Activated naive CD4-positive, alpha-beta T cell treated with anti-CD3 and anti-CD28 coated beads, Interleukin-2, amount 50 U/mL, for 24 hours (primary cell): ENCODE data around the gene IER3.
"Not testable (repeated sequence)": the region's sequence is repeated elsewhere in the genome, so short reads cannot be mapped to it uniquely, and the experiment has no call there.

Experiments
- H3K27ac Mint-ChIP-seq: one replicate; pipeline ENCODE4 v1.8.0; 2021; ENCODE audit warnings: mild to moderate bottlenecking, mixed read lengths
- H3K27me3 Mint-ChIP-seq: one replicate; pipeline ENCODE4 v1.8.0; 2021; ENCODE audit warnings: mixed read lengths
- H3K36me3 Mint-ChIP-seq: one replicate; pipeline ENCODE4 v1.8.0; 2021; ENCODE audit warnings: mixed read lengths
- H3K4me1 Mint-ChIP-seq: one replicate; pipeline ENCODE4 v1.8.0; 2021; ENCODE audit warnings: mixed read lengths
- H3K4me3 Mint-ChIP-seq: one replicate; pipeline ENCODE4 v1.8.0; 2021; ENCODE audit warnings: mild to moderate bottlenecking, mixed read lengths
- H3K9me3 Mint-ChIP-seq: one replicate; pipeline ENCODE4 v1.8.0; 2021; ENCODE audit warnings: mixed read lengths

The IER3 gene

DNA sequence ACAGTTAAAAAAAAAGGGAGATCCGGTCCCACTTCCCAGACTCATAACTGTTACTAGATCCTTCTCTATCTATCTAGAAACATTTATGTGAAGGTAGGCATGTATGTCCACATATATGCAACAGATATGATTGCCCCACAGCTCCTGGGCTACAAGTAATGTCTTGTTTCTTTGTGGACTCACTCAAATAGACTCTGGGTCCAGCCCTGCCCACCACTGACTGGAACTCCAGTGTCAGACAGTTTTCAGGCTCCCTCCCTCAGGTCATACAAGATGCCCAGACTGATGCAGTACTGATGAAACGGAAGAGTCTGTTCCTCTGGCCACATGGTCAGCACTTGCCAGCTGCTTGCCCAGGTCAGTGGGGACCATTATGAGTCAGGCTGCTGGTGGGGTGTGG, 30.8 kb upstream of the IER3 start:
- H3K27me3 Mint-ChIP-seq = no peaks in the 10 kb centered on the region
- H3K27ac Mint-ChIP-seq = peak overlapping the region; percentile 24
- H3K4me1 Mint-ChIP-seq = peaks cover 62% of the 10 kb centered on the region
- peaks cover 2% of the 10 kb centered on the region for H3K36me3 Mint-ChIP-seq
- H3K4me3 Mint-ChIP-seq = no peak overlapping the region
- no peaks in the 10 kb centered on the region for H3K9me3 Mint-ChIP-seq

DNA sequence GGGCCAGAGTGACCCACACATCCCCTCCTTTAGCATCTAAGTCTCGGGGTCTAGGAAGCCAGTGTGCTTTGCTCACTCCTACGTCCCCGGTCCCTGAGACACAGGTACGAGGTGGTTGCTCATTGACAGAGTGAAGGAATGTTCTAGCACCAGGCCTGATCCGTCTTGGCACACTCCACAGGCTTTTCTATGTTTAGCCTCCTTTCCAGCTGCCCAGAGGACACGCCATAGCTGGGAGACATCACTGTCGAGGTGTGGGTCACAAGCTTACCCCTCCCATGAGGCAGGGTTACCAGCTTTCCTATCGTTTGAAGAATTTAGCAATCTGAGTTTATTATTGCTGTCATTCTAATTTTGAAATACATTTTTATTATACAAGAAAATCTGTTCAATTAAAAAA, 30.4 kb upstream of the IER3 start:
- H3K27ac Mint-ChIP-seq = no peak overlapping the region
- peaks cover 63% of the 10 kb centered on the region for H3K4me1 Mint-ChIP-seq
- H3K9me3 Mint-ChIP-seq = no peaks in the 10 kb centered on the region
- no peak overlapping the region for H3K4me3 Mint-ChIP-seq
- H3K36me3 Mint-ChIP-seq = peaks cover 2% of the 10 kb centered on the region
- H3K27me3 Mint-ChIP-seq = no peaks in the 10 kb centered on the region

DNA sequence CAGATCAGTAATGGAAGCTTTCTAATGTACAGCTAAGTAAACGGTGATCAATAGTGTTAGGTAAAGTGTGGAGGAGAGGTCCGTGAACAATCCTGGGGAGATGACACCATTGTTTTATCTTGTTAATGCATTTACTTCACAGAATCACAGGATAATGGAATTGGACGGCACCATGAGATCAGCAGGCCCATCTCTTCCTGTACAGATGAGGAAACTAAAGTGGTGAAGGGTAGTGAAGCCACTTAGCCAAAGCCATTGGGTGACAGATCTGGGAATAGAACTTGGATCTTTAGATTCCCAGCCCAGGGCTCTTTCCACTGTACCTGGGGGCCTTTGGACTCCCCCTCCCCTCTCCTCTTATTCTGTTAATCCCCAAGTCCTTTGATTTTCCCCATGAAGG, 26.2 kb upstream of the IER3 start:
- Mint-ChIP-seq H3K4me3 (peak overlapping the region; percentile 6), H3K9me3 (no peaks in the 10 kb centered on the region), H3K27me3 (no peaks in the 10 kb centered on the region), H3K27ac (peak overlapping the region; percentile 96), H3K36me3 (peaks cover 2% of the 10 kb centered on the region), H3K4me1 (peaks cover 74% of the 10 kb centered on the region)

DNA sequence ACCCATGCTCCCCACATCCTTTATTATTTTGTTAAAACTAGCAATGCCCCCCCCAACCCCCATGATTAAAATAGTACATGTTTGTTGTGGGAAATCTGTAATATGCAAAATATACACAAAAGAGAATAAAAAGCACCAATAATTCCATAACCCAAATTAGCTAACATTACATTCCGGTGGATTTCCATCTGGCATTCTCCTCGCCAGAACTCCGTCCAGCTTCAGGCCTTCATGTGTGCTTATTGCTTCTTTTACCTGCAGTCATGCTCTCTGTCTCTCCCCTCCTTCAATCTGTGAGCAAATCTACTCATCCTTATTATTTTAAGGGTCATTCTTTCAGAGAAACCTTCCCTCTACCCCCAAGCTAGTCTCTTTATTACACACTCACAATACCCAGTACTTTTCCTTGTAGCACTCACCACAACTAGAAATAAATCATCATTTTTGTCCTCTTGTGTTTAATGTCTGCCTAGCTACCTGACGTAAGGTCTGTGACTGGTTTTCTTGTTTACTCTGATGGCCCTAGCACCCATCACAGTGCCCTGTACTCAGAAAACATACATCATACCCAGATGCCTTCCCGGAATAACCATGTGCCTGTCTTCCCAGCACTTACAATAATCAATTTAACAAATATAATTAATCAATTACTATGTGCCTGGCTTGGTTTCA, 25.6 kb upstream of the IER3 start:
- Mint-ChIP-seq H3K36me3 (peaks cover 2% of the 10 kb centered on the region), H3K27ac (peak overlapping the region; percentile 96), H3K9me3 (no peaks in the 10 kb centered on the region), H3K27me3 (no peaks in the 10 kb centered on the region), H3K4me3 (peak overlapping the region; percentile 71), H3K4me1 (peaks cover 71% of the 10 kb centered on the region)

DNA sequence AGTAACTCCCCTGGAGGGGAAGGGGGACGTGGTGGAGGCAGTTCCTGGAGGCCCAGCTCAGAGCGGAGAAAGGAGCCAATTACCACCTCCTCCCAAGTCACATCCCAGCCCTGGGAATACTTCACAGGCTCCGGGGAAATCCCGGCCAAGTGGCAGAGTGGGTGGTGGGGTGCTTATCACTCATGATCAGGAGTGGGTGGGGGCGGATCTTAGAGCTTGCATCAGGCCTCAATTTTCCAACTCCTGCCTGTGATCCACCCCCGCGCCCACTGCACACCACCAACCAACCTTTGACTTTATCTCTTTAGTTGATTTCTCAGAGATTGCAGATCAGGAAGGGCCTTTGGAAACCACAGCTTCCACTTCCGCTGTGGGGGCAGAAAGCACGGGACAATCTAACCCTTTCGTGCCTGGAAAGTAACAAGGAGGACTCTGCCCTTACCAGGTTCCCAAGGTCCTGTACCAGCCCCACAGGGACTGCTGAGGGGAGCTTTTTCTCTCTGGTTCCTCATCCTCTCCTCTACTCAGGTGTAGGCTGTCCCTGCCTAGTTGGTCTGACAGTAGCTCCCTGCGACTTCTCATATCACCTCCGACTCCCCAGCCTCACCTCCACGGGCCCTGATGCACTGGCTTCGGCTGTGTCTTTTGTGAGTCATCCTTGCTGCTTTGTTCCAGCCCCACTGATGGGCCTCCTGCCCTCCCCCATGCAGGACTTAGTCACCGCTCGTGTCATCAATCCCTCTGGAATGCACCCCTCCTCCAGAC, 24.9 kb upstream of the IER3 start:
- H3K27ac Mint-ChIP-seq = peak overlapping the region; percentile 96
- H3K4me1 Mint-ChIP-seq = peaks cover 74% of the 10 kb centered on the region
- no peaks in the 10 kb centered on the region for H3K27me3 Mint-ChIP-seq
- H3K9me3 Mint-ChIP-seq = no peaks in the 10 kb centered on the region
- H3K4me3 Mint-ChIP-seq = peak overlapping the region; percentile 71
- peaks cover 2% of the 10 kb centered on the region for H3K36me3 Mint-ChIP-seq

DNA sequence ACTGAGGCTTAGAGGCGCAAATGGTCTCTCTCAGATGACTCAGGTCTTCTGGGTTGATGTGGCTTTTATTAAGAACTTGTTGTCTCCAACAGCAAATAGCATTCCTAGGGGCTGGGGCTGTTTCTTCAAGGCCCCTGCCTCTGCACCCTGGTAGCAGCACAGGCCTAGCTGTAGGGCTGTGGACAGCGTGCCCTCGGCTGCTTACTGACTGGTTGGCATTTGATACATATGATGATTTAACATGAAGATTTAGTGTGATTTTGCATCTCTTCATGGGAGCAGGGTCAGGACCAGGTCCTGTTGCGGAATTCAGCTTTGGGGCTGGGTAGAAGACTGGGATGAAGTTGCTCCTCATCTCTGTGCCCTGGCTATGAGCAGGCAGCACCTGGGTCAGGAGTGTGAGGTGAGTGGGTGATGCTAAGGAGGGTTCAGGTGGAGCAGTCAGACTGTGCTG, 24.3 kb upstream of the IER3 start:
- Mint-ChIP-seq H3K27me3 (no peaks in the 10 kb centered on the region), H3K36me3 (peaks cover 2% of the 10 kb centered on the region), H3K9me3 (no peaks in the 10 kb centered on the region), H3K4me3 (peak overlapping the region; percentile 71), H3K27ac (peak overlapping the region; percentile 96), H3K4me1 (peaks cover 75% of the 10 kb centered on the region)

DNA sequence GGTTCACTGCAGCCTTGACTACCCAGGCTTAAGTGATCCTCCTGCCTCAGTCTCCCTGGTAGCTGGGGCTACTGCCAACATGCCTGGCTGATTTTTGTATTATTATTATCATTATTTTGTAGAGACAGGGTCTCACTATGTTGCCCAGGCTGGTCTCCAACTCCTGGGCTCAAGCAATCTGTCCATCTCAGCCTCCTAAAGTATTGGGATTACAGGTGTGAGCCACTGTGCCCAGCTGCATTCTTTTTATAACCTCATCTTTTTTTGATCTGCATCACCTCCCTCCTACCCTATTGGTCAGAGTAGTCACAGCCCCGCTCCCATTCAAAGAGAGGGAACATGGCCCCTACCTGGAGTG, 23.6 kb upstream of the IER3 start:
- no peaks in the 10 kb centered on the region for H3K9me3 Mint-ChIP-seq
- no peaks in the 10 kb centered on the region for H3K27me3 Mint-ChIP-seq
- peak overlapping the region; percentile 71 for H3K4me3 Mint-ChIP-seq
- peaks cover 2% of the 10 kb centered on the region for H3K36me3 Mint-ChIP-seq
- H3K27ac Mint-ChIP-seq = peak overlapping the region; percentile 96
- H3K4me1 Mint-ChIP-seq = peaks cover 79% of the 10 kb centered on the region

DNA sequence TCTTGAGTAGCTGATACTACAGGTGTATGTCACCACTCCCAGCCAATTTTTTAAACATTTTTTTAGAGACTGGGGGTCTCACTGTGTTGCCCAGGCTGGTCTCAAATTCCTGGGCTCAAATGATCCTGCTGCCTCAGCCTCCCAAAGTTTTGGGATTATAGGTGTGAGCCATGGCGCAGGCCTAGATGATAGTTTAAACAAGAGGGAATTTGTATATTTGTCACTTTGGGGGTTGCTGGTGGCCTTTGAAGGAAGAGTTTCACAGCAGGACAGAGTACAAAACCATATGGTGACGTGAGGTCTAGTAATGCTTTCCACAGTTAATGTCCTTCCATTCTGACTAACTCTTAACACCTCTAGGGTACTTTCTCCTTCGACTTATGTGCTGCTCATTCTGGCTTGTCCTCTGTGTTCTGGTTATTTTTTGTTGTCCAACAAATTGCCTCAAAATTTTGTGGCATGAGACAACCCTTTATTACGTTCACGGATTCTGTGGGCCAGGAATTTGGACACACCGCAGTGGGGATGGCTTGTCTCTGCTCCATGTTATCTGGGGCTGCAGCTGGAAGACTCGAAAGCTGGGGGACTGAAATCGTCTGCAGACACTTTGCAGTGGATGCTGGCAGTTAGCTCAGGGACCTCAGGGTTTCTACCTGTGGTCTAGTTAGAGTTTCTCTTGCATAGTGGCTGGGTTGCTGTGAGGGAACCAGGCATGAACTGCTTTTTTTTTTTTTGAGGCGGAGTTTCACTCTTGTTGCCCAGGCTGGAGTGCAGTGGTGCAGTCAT, 23.0 kb upstream of the IER3 start:
- no peaks in the 10 kb centered on the region for H3K9me3 Mint-ChIP-seq
- peak overlapping the region; percentile 65 for H3K4me3 Mint-ChIP-seq
- H3K27me3 Mint-ChIP-seq = no peaks in the 10 kb centered on the region
- peak overlapping the region; percentile 96 for H3K27ac Mint-ChIP-seq
- peaks cover 2% of the 10 kb centered on the region for H3K36me3 Mint-ChIP-seq
- peaks cover 74% of the 10 kb centered on the region for H3K4me1 Mint-ChIP-seq

DNA sequence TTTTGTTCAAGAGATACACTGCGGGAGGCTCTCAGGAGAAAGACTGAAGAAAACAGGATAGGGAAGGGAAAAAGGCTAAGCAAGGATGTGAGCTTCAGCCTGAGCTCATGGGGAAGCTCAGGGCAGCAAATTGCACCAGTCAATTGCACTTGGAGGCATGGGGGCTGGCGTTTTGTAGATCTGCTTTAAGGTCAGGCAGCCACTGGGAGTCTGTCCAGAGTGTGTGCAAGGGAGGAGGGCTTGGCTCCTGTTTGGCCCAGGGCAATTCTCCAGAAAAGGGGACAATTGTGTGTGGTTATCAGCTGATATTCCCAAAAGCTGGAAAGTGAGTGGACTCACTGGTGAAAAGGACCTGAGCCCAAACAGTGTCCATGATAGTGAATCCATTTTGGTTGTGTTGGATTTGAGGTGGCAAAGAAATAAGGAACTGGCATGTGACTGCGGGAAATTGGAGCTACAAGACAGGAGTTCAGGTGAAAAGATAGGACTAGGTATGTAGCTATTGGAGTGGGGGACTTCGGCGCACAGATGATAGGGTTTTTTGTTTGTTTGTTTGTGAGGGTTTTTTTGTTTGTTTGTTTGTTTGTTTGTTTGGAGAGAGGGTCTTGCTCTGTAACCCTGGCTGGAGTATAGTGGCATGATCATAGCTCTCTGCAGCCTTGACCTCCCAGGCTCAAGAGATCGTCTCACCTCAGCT, 22.3 kb upstream of the IER3 start:
- H3K27me3 Mint-ChIP-seq = no peaks in the 10 kb centered on the region
- peaks cover 72% of the 10 kb centered on the region for H3K4me1 Mint-ChIP-seq
- peak overlapping the region; percentile 96 for H3K27ac Mint-ChIP-seq
- H3K36me3 Mint-ChIP-seq = no peaks in the 10 kb centered on the region
- peak overlapping the region; percentile 2 for H3K4me3 Mint-ChIP-seq
- H3K9me3 Mint-ChIP-seq = no peaks in the 10 kb centered on the region

DNA sequence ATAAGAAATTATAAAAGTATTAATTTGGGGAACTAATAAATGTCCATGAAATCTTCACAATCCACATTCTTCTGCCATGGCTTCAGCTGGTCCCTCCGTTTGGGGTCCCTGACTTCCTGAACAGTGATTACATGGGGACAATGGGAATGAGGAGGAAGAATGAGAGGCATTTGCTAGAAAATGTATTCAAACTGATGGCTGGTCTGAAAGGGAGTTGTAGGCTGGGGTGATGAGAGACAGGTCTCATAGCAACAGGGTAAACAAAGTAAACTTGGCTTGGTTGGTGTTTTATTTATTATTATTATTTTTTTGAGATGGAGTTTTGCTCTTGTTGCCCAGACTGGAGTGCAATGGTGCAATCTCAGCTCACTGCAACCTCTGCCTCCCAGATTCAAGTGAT, 21.1 kb upstream of the IER3 start:
- not testable (repeated sequence) for H3K9me3 Mint-ChIP-seq, H3K4me3 Mint-ChIP-seq, H3K27ac Mint-ChIP-seq, H3K27me3 Mint-ChIP-seq, H3K36me3 Mint-ChIP-seq
- H3K4me1 Mint-ChIP-seq = peaks cover 65% of the 10 kb centered on the region

DNA sequence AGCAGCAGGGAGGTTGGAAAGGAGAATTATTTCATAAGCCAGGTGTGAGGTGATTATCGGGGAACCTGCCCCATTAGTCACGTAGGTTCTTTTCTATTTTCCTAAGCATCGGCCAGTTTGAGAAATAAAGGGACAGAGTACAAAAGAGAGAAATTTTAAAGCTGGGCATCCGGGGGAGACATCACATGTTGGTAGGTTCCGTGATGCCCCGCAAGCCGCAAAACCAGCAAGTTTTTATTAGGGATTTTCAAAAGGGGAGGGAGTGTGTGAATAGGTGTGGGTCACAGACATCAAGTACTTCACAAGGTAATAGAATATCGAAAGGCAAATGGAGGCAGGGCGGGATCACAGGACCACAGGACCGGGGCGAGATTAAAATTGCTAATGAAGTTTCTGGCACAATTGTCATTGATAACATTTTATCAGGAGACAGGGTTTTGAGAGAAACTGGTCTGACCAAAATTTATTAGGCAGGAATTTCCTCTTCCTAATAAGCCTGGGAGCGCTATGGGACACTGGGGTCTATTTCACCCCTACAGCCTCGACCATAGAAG, 20.2 kb upstream of the IER3 start:
- Mint-ChIP-seq H3K4me1 (peaks cover 56% of the 10 kb centered on the region), H3K27ac (peak overlapping the region; percentile 78)
- not testable (repeated sequence) for H3K9me3 Mint-ChIP-seq, H3K27me3 Mint-ChIP-seq, H3K4me3 Mint-ChIP-seq, H3K36me3 Mint-ChIP-seq

DNA sequence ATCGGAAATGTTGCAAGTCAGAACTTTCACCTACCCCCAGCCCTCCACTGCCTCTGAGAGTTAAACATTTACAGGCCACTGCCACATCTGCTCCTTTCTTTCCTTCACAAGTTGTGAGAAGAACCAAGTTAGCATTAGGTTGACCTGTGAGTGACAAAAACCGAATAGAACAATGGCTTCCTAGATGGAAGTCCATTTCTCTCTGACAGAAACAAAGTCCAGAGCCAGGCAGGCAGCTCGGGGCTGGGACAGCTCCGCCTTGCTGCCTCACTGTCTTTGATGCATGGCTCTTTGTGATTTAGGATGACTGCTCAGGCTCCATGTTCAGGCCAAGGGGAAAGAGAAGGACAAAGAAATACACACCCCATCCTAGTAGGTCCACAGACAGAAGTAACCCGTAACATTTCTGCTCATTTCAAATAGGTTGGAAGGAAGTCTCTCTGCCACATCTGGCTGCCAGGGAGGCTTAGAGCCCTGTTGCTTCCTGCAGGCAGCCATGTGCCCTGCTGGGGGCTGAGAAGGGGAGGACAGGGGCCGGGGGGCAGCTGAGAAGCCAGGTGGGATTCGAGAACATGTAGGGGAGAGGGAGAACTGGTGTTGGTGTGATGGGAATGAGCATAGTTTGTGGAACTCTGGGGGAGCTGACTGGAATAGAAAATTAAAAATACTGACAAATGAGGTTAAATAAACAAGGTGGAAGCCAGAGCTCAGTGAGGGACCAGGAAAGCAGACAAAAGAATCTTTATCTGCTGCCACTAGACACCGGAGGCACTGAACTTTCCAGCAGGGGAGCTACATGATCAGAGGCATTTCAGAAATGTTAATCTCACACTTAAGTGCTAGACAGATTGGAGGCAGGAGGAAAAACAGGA, 19.5 kb upstream of the IER3 start:
- Mint-ChIP-seq H3K4me1 (peaks cover 49% of the 10 kb centered on the region), H3K4me3 (peak overlapping the region; percentile 28), H3K9me3 (no peaks in the 10 kb centered on the region), H3K36me3 (no peaks in the 10 kb centered on the region), H3K27me3 (no peaks in the 10 kb centered on the region), H3K27ac (peak overlapping the region; percentile 78)

DNA sequence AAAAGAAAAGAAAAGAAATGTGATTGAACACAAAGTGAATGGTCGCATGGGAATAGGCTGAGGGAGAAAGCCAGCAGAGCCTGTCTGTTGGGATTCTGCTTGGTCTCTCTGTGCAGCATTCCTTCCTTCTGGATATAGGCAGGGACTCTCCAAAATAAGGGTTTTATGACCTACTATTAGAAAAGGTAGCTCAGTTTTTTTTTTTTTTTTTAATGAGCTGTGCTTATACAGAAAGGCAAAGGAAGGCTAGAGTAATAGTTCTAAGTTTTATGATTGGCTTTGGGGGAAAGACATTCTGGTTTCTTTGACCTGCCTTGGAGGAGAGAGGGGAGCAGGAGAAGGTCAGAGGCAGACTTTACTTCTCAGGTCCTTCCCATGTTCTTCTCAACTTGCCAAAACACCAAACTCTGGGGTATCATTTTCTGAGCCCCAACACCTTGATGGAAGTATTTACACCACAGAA, 18.8 kb upstream of the IER3 start:
- no peaks in the 10 kb centered on the region for H3K9me3 Mint-ChIP-seq
- no peak overlapping the region for H3K4me3 Mint-ChIP-seq
- H3K27me3 Mint-ChIP-seq = no peaks in the 10 kb centered on the region
- no peaks in the 10 kb centered on the region for H3K36me3 Mint-ChIP-seq
- peak overlapping the region; percentile 19 for H3K27ac Mint-ChIP-seq
- H3K4me1 Mint-ChIP-seq = peaks cover 42% of the 10 kb centered on the region

DNA sequence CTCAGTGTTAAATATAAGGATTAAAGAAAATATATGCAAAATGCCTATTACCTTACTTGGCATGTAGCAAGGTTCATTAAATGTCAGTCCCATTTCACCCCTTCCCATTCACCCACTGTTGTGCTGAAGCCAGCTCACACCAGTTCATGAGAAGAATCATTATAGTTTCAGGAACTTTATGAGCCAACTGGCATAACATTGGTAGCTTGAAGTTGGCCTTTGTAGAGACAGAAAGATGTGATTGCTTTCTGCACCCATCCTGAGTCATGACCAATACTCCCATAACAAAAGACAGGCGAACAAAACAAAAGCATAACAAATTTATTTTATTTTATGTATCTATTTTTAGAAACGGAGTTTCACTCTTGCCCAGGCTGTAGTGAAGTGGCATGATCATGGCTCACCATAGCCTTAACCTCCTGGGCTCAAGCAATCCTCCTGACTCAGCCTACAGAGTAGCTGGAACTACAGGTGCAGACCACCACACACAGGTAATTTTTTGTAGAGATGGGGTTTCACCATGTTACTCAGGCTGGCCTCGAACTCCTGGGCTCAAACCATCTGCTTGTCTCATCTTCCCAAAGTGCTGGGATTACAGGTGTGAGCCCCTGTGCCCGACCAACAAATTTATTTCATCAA, 17.6 kb upstream of the IER3 start:
- Mint-ChIP-seq H3K36me3 (no peaks in the 10 kb centered on the region), H3K4me1 (peaks cover 38% of the 10 kb centered on the region), H3K9me3 (no peaks in the 10 kb centered on the region), H3K27me3 (no peaks in the 10 kb centered on the region), H3K4me3 (no peak overlapping the region), H3K27ac (no peak overlapping the region)
